ENCODE data around the gene ZNF774.
"Not testable (repeated sequence)": the region's sequence is repeated elsewhere in the genome, so short reads cannot be mapped to it uniquely, and the experiment has no call there.

ZNF774 gene
- total RNA-seq, result 0 to 1.2 (median 0.85) reads per million in 9 experiments

GRCh38 chr15:90352107-90352893 lies at the start of gene ZNF774:
Gene ZNF774 (plus strand): TSS chr15:90352284. CDS start chr15:90354661, 2,377 bp downstream.
- Mint-ChIP-seq H3K9me3 (no peaks in the 10 kb centered on the region), H3K36me3 (ENCODE audit: insufficient read depth) (peaks cover 14% of the 10 kb centered on the region), H3K4me3 (peak within 1 kb of the TSS; percentile 90 to 92), H3K4me1 (ENCODE audit: low read depth in 2 of 2) (peaks cover 11 to 14% of the 10 kb centered on the region in 2 donors), H3K27me3 (no peaks in the 10 kb centered on the region), H3K27ac (peak within 1 kb of the TSS; percentile 76 to 79)
- DNase-seq, result peak; percentile 89 to 94 (median 91)
- peak; percentile 96 for ATAC-seq (replicated peaks)

- DNase-seq; H3K9me3 Mint-ChIP-seq; H3K36me3 Mint-ChIP-seq (ENCODE audit: insufficient read depth); H3K4me3 Mint-ChIP-seq; ATAC-seq (replicated peaks); H3K27me3 Mint-ChIP-seq: not testable (repeated sequence)
- Mint-ChIP-seq H3K27ac (peak overlapping the region; percentile 46 to 95), H3K4me1 (ENCODE audit: low read depth in 2 of 2) (peaks cover 14 to 26% of the 10 kb centered on the region in 2 donors)
These were observed 46.7 kb upstream of the ZNF774 start for GRCh38 chr15:90305355-90305754.

GRCh38 chr15:90305932-90306331 lies 46.2 kb upstream of the ZNF774 start:
- Mint-ChIP-seq H3K27me3 (no peaks in the 10 kb centered on the region), H3K4me3 (peak overlapping the region; percentile 28 to 73), H3K27ac (peak overlapping the region; percentile 46 to 95), H3K9me3 (no peaks in the 10 kb centered on the region), H3K36me3 (ENCODE audit: insufficient read depth) (peaks cover 3% of the 10 kb centered on the region), H3K4me1 (ENCODE audit: low read depth in 2 of 2) (peaks cover 14 to 26% of the 10 kb centered on the region in 2 donors)
- DNase-seq, result no peak
- ATAC-seq (replicated peaks), result peak; percentile 42

- Mint-ChIP-seq H3K27ac (peak overlapping the region; percentile 46 to 95), H3K36me3 (ENCODE audit: insufficient read depth) (peaks cover 3% of the 10 kb centered on the region), H3K4me3 (peak overlapping the region; percentile 28 to 73), H3K4me1 (ENCODE audit: low read depth in 2 of 2) (peaks cover 10 to 20% of the 10 kb centered on the region in 2 donors), H3K27me3 (no peaks in the 10 kb centered on the region), H3K9me3 (no peaks in the 10 kb centered on the region)
- peak in 1 of 3 experiments; percentile 16 for DNase-seq
- peak; percentile 92 for ATAC-seq (replicated peaks)
These were observed 45.5 kb upstream of the ZNF774 start for GRCh38 chr15:90306560-90306959.

- Mint-ChIP-seq H3K27me3 (no peaks in the 10 kb centered on the region), H3K4me1 (ENCODE audit: low read depth in 2 of 2) (peaks cover 10 to 20% of the 10 kb centered on the region in 2 donors), H3K27ac (no peak overlapping the region), H3K36me3 (ENCODE audit: insufficient read depth) (peaks cover 3% of the 10 kb centered on the region), H3K4me3 (no peak overlapping the region), H3K9me3 (no peaks in the 10 kb centered on the region)
- DNase-seq, result no peak
- no peak for ATAC-seq (replicated peaks)
These were observed 44.4 kb upstream of the ZNF774 start for GRCh38 chr15:90307661-90308060.

GRCh38 chr15:90309020-90309419 lies 43.1 kb upstream of the ZNF774 start:
- no peaks in the 10 kb centered on the region for H3K36me3 Mint-ChIP-seq (ENCODE audit: insufficient read depth)
- ATAC-seq (replicated peaks) (no peak), DNase-seq (no peak)
- no peak overlapping the region for H3K27ac Mint-ChIP-seq
- H3K4me3 Mint-ChIP-seq, result no peak overlapping the region
- H3K4me1 Mint-ChIP-seq (ENCODE audit: low read depth in 2 of 2), result peaks cover 10 to 20% of the 10 kb centered on the region in 2 donors
- no peaks in the 10 kb centered on the region for H3K9me3 Mint-ChIP-seq
- no peaks in the 10 kb centered on the region for H3K27me3 Mint-ChIP-seq

DNA sequence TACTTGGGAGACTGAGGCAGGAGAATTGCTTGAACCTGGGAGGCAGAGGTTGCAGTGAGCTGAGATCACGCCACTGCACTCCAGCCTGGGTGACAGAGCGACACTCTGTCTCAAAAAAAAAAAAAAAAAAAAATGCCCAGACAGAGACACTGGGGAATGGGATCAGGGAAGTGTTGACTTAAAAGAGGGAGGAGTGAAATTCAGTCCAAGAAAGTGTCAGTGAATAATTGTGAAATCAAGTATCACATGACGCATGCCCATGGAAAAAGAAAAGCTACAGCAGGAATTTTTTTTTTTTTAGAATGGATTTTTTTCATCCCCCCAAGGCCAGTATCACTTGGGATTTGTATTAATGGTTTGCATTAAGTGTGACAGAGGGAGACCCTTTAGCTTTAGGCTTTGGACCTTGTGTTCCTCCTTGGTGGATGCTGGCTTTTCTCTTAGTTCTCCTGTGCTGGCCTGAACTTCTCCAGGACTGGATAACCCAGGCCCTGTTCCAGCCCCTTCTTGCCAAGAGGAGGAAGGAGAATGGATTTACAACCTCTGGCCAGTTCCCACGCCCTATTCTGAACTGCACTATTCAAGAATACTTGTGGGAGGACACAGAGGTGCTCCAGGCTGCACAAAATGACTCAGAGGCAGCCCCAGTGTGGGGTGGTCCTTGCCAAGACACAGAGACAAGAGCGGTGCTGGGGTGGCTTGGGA lies 36.7 kb upstream of the ZNF774 start:
- Mint-ChIP-seq H3K27me3 (peaks cover 0 to 6% of the 10 kb centered on the region in 2 donors), H3K9me3 (no peaks in the 10 kb centered on the region), H3K4me3 (no peak overlapping the region), H3K36me3 (ENCODE audit: insufficient read depth) (peaks cover 2% of the 10 kb centered on the region), H3K27ac (no peak overlapping the region), H3K4me1 (ENCODE audit: low read depth in 2 of 2) (peaks cover 4 to 7% of the 10 kb centered on the region in 2 donors)
- DNase-seq, result no peak
- no peak for ATAC-seq (replicated peaks)

DNA sequence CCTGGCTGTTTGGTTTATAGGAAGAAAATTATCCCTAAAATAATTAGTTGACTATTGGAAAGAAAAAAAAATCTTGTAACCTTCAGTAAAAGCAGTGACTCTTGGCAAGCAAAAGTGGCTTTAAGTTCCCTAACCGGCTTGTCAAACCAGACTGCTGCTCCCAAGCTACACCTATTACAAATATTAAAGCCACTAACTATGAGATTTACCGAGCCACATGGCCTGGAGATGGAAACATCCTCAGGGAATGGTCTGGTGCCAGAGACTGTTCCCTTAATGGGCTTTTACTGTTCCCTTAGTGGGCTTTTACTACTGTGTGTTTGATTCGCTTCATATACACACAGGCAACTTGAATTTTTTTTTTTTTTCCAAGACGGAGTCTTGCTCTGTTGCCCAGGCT lies 35.9 kb upstream of the ZNF774 start:
- H3K36me3 Mint-ChIP-seq (ENCODE audit: insufficient read depth), result peaks cover 2% of the 10 kb centered on the region
- H3K4me1 Mint-ChIP-seq (ENCODE audit: low read depth in 2 of 2), result peaks cover 4 to 9% of the 10 kb centered on the region in 2 donors
- ATAC-seq (replicated peaks), result no peak
- H3K4me3 Mint-ChIP-seq, result no peak overlapping the region
- H3K27ac Mint-ChIP-seq, result no peak overlapping the region
- no peak for DNase-seq
- no peaks in the 10 kb centered on the region for H3K9me3 Mint-ChIP-seq
- H3K27me3 Mint-ChIP-seq, result peaks cover 0 to 9% of the 10 kb centered on the region in 2 donors

DNA sequence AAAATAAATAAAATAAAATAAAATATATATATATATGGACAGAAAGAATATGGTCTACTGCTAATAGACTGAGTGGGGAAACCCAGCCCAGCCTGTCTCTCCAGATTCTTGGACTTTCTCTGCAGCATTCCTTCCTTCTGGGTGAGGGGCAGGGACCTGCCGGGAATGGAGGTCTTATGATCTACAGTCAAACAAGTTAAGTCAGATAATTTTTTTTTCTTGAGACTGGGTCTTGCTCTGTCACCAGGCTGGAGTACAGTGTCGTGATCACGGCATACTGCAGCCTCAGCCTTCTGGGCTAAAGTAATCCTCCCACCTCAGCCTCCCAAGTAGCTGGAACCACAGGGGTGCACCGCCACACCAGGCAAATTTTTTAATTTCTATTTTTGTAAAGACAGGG lies 33.5 kb upstream of the ZNF774 start:
- no peak for DNase-seq
- H3K27ac Mint-ChIP-seq, result no peak overlapping the region
- ATAC-seq (replicated peaks), result no peak
- H3K9me3 Mint-ChIP-seq, result no peaks in the 10 kb centered on the region
- peaks cover 2% of the 10 kb centered on the region for H3K36me3 Mint-ChIP-seq (ENCODE audit: insufficient read depth)
- peaks cover 4 to 9% of the 10 kb centered on the region in 2 donors for H3K4me1 Mint-ChIP-seq (ENCODE audit: low read depth in 2 of 2)
- no peak overlapping the region for H3K4me3 Mint-ChIP-seq
- peaks cover 0 to 9% of the 10 kb centered on the region in 2 donors for H3K27me3 Mint-ChIP-seq

GRCh38 chr15:90320062-90320884 lies 31.8 kb upstream of the ZNF774 start:
- DNase-seq, result peak; percentile 59 to 67 (median 64)
- ATAC-seq (replicated peaks), result peak; percentile 100
- Mint-ChIP-seq H3K36me3 (ENCODE audit: insufficient read depth) (peaks cover 2% of the 10 kb centered on the region), H3K9me3 (no peaks in the 10 kb centered on the region), H3K27me3 (peaks cover 0 to 9% of the 10 kb centered on the region in 2 donors), H3K27ac (no peak overlapping the region), H3K4me3 (peak overlapping the region in 1 of 2 donors; percentile 1), H3K4me1 (ENCODE audit: low read depth in 2 of 2) (peaks cover 4 to 9% of the 10 kb centered on the region in 2 donors)

DNA sequence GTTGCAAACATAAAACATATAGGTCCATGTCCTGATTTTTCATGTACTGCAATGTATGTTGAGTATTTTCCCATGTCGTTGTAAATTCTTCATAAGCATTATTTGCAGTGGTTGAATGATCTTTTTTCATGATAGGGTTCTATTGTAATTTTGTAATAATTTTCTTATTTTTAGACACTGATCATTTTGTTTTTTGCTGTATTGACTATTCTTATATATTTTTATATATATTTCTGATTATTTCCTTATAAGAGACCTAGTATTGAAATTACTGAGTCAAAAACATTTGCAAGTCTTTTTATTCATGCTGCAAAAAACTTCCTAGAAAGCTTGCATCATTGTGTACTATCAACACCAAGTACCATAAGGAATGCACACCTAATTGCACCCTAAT lies 31.2 kb upstream of the ZNF774 start:
- Mint-ChIP-seq H3K27ac (no peak overlapping the region), H3K9me3 (no peaks in the 10 kb centered on the region), H3K4me3 (no peak overlapping the region), H3K27me3 (peaks cover 0 to 9% of the 10 kb centered on the region in 2 donors), H3K4me1 (ENCODE audit: low read depth in 2 of 2) (peaks cover 4 to 9% of the 10 kb centered on the region in 2 donors), H3K36me3 (ENCODE audit: insufficient read depth) (peaks cover 2% of the 10 kb centered on the region)
- DNase-seq (no peak), ATAC-seq (replicated peaks) (no peak)

DNA sequence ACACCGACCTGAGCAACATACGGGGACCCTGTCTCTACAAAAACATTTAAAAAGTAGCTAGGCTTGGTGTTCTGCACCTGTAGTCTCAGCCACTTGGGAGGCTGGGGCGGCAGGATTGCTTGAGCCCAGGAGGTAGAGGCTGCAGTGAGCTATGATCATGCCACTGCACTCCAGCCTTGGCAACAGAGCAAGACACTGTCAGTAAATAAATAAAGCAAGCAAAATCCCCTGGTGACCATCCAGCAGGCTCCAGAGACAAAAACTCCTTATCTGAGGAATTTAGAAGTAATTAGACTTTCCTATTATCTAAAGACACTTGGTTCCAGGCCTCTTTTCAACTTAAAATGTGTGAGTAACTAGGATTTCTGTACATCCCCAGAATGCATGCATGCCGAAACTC lies 29.5 kb upstream of the ZNF774 start:
- Mint-ChIP-seq H3K4me1 (ENCODE audit: low read depth in 2 of 2) (peaks cover 4 to 9% of the 10 kb centered on the region in 2 donors), H3K27ac (no peak overlapping the region), H3K4me3 (no peak overlapping the region), H3K27me3 (peaks cover 0 to 9% of the 10 kb centered on the region in 2 donors), H3K36me3 (ENCODE audit: insufficient read depth) (peaks cover 2% of the 10 kb centered on the region), H3K9me3 (no peaks in the 10 kb centered on the region)
- DNase-seq (no peak), ATAC-seq (replicated peaks) (no peak)

- Mint-ChIP-seq H3K4me3 (no peak overlapping the region), H3K9me3 (no peaks in the 10 kb centered on the region), H3K27ac (no peak overlapping the region), H3K4me1 (ENCODE audit: low read depth in 2 of 2) (no peaks in the 10 kb centered on the region), H3K36me3 (ENCODE audit: insufficient read depth) (no peaks in the 10 kb centered on the region), H3K27me3 (no peaks in the 10 kb centered on the region)
- no peak for ATAC-seq (replicated peaks)
- no peak for DNase-seq
These were observed 26.4 kb upstream of the ZNF774 start for GRCh38 chr15:90325726-90326125.

All from effector memory CD8-positive, alpha-beta T cell (primary cell).